Endothelial cell of umbilical vein (primary cell): Measurements from ENCODE around the gene OR6X1. TPM values are rescaled to one million over a fixed set of nuclear protein-coding genes. Genes with fewer than 3 reads are reported as not detected.

Source experiments
- BruUV-seq: library from RNA; stranded (reverse); fragments of 400-500 nt; replicated peaks from 2 replicates; lab custom pipeline; 2021; lab: Mats Ljungman, UMichigan
- CTCF ChIA-PET: fragments of 300-600, 350-600 bp; sonication (Branson Sonifier 250); formaldehyde crosslinking; loops from one replicate; lab custom pipeline; 2021; ENCODE audit warnings: antibody characterized with exemption, inconsistent platforms; lab: Charles Lee
- POLR2A ChIA-PET: fragments of 300-600, 350-600 bp; sonication (Branson Sonifier 250); formaldehyde crosslinking; loops from one replicate; lab custom pipeline; 2021; ENCODE audit warnings: antibody characterized with exemption, inconsistent platforms; lab: Charles Lee
- DNase-seq: peaks from one replicate; pipeline ENCODE4 v3.0.0-alpha.2; 2011; ENCODE audit warnings: low read depth, low spot score
- FAIRE-seq: peaks from 2 replicates; lab custom pipeline; 2011; peaks lifted over from hg19 to GRCh38; lab: Jason Lieb, UNC
- H2AFZ ChIP-seq: 2 replicates; pipeline ENCODE4 v1.6.0; 2012; ENCODE audit warnings: low read depth, low read length, control low read depth, inconsistent platforms
- H3K27ac ChIP-seq: 2 replicates; pipeline ENCODE4 v1.5.1; 2011; ENCODE audit warnings: low read depth, mild to moderate bottlenecking, control low read depth, low read length, moderate library complexity; ENCODE audit not compliant: insufficient read depth
- H3K27me3 ChIP-seq, 2 experiments: 2 replicates each; pipeline versions ENCODE4 v1.6.0 to v1.6.1; 2011; ENCODE audit warnings: low read length in 2 of 2, mixed read lengths in 1 of 2; ENCODE audit not compliant: control insufficient read depth in 2 of 2, insufficient read depth in 2 of 2
- H3K36me3 ChIP-seq, 2 experiments: 2 replicates in 1 of 2; 3 replicates in 1 of 2; pipeline ENCODE4 v1.5.1; 2011; ENCODE audit warnings: low read length in 2 of 2, mild to moderate bottlenecking in 1 of 2, moderate library complexity in 1 of 2; ENCODE audit not compliant: control insufficient read depth in 2 of 2, insufficient read depth in 2 of 2; ENCODE audit errors: extremely low read depth in 1 of 2
- H3K4me1 ChIP-seq: 3 replicates; pipeline ENCODE4 v1.5.1; 2011; ENCODE audit warnings: mild to moderate bottlenecking, low read length; ENCODE audit not compliant: control insufficient read depth, insufficient read depth; ENCODE audit errors: extremely low read depth
- H3K4me2 ChIP-seq: 2 replicates; pipeline ENCODE4 v1.6.1; 2011; ENCODE audit warnings: low read length, control low read depth, mixed read lengths; ENCODE audit not compliant: insufficient read depth
- H3K4me3 ChIP-seq, 3 experiments: fragments of 200-600 bp in 1 of 3; sonication (generic), shearing (Covaris generic) in 1 of 3; replicated peaks in 1 of 3; 2 replicates each; pipeline ENCODE4 v1.5.1; 2011 to 2016; ENCODE audit warnings: control low read depth in 3 of 3, low read length in 3 of 3, mild to moderate bottlenecking in 2 of 3, inconsistent platforms in 1 of 3, low read depth in 1 of 3, moderate library complexity in 1 of 3; ENCODE audit not compliant: insufficient read depth in 1 of 3
- H3K79me2 ChIP-seq: 2 replicates; pipeline ENCODE4 v1.6.0; 2012; ENCODE audit warnings: low read length, inconsistent platforms; ENCODE audit not compliant: control insufficient read depth, insufficient read depth
- H3K9ac ChIP-seq: replicated peaks from 2 replicates; pipeline ENCODE3; 2011; ENCODE audit warnings: low read length, control low read depth; ENCODE audit not compliant: insufficient read depth; ENCODE audit errors: extremely low read depth
- H3K9me1 ChIP-seq: replicated peaks from 3 replicates; pipeline ENCODE4 v1.6.0; 2011; ENCODE audit warnings: mild to moderate bottlenecking, low read length; ENCODE audit not compliant: control insufficient read depth, insufficient read depth; ENCODE audit errors: extremely low read depth
- H3K9me3 ChIP-seq: replicated peaks from 2 replicates; pipeline ENCODE4 v1.5.1; 2012; ENCODE audit warnings: low read length, inconsistent platforms; ENCODE audit not compliant: control insufficient read depth, insufficient read depth
- H4K20me1 ChIP-seq: replicated peaks from 2 replicates; pipeline ENCODE3; 2011; ENCODE audit warnings: mild to moderate bottlenecking, low read length; ENCODE audit not compliant: control insufficient read depth, insufficient read depth; ENCODE audit errors: extremely low read depth
- CTCF ChIP-seq, 2 donors: IDR thresholded peaks; 1 replicate in 1 of 2; 2 replicates in 1 of 2; pipeline ENCODE4 v1.5.1; 2011; ENCODE audit warnings: low read length in 2 of 2, mild to moderate bottlenecking in 2 of 2, moderate library complexity in 2 of 2, control low read depth in 1 of 2, inconsistent platforms in 1 of 2, low read depth in 1 of 2; ENCODE audit not compliant: insufficient read depth in 1 of 2; ENCODE audit errors: extremely low read depth in 1 of 2
- EZH2 ChIP-seq: IDR thresholded peaks from 2 replicates; pipeline ENCODE4 v1.6.1; 2012; ENCODE audit warnings: borderline replicate concordance, low read depth, mild to moderate bottlenecking, moderate library complexity, low read length, inconsistent platforms; ENCODE audit not compliant: severe bottlenecking
- FOS ChIP-seq: IDR thresholded peaks from 2 replicates; pipeline ENCODE4 v1.6.1; 2011; ENCODE audit warnings: mild to moderate bottlenecking, low read length, moderate library complexity, borderline replicate concordance; ENCODE audit not compliant: insufficient read depth
- GATA2 ChIP-seq: IDR thresholded peaks from 2 replicates; pipeline ENCODE4 v1.7.0; 2011; ENCODE audit warnings: low read depth, mild to moderate bottlenecking, moderate library complexity, mixed read lengths, low read length; ENCODE audit not compliant: insufficient read length, insufficient read depth
- JUN ChIP-seq: IDR thresholded peaks from 2 replicates; pipeline ENCODE4 v1.6.1; 2011; ENCODE audit warnings: borderline replicate concordance, low read depth; ENCODE audit not compliant: insufficient read length, insufficient read depth
- MAX ChIP-seq: IDR thresholded peaks from 2 replicates; pipeline ENCODE4 v1.6.1; 2011; ENCODE audit not compliant: insufficient read depth, insufficient read length
- MYC ChIP-seq: IDR thresholded peaks from one replicate; pipeline ENCODE4 v1.6.1; 2011; ENCODE audit warnings: mild to moderate bottlenecking, low read depth, low read length
- POLR2A ChIP-seq: IDR thresholded peaks from 2 replicates; pipeline ENCODE4 v1.6.1; 2012; ENCODE audit warnings: low read depth, mild to moderate bottlenecking, control low read depth, low read length
- POLR2AphosphoS5 ChIP-seq: IDR thresholded peaks from 2 replicates; pipeline ENCODE4 v1.6.1; 2012; ENCODE audit warnings: low read depth, mild to moderate bottlenecking, control low read depth, low read length, moderate library complexity; ENCODE audit not compliant: insufficient read depth
- dilution Hi-C: fragments of 300-500 bp; cut with MboI; formaldehyde crosslinking; loops from one replicate; pipeline ENCODE4 v1.15.0; 2019; ENCODE audit warnings: low sequenced_read_pairs; ENCODE audit not compliant: extremely low pct_ligation_motif_present
- intact Hi-C: fragments of 100-400 bp; cut with micrococcal nuclease; formaldehyde crosslinking; loops from one replicate; pipeline ENCODE4 v1.10.0; 2022
- polyA plus RNA-seq, 4 experiments: library from polyadenylated mRNA; depleted of rRNA in 3 of 4; stranded (reverse) in 3 of 4; unstranded in 1 of 4; fragments of >200 nt; gene quantifications; 2 replicates each; pipeline versions ENCODE4 v1.2.1 to v1.2.3, GENCODE V29; 2011 to 2012; ENCODE audit warnings: missing spikeins in 1 of 4
- total RNA-seq: library from RNA; stranded (reverse); gene quantifications from 2 replicates; pipeline ENCODE4 v1.2.3, GENCODE V29; 2021

Gene OR6X1
- total and polyA plus RNA-seq, 2 donors (not counting 3 experiments of a cell fraction or from before 2014, with no cell fraction given), result not detected

- Histone ChIP-seq H3K79me2 (no peaks in the 10 kb centered on the region), H3K4me2 (no peak overlapping the region), H4K20me1 (no peaks in the 10 kb centered on the region), H3K4me3 (no peak overlapping the region), H3K4me1 (no peaks in the 10 kb centered on the region), H2AFZ (no peak overlapping the region), H3K9ac (no peak overlapping the region), H3K9me1 (no peaks in the 10 kb centered on the region), H3K27me3 (no peaks in the 10 kb centered on the region), H3K27ac (no peak overlapping the region), H3K9me3 (no peaks in the 10 kb centered on the region), H3K36me3 (no peaks in the 10 kb centered on the region)
- ChIA-PET POLR2A (no interaction called here), CTCF (interaction anchor here (0.7 to 1.5 kb wide), 4 partner anchors 10 to 293 kb away, joined by 3 read pairs; no protein-coding TSS in a partner anchor)
- BruUV-seq, result no TSS peak
- dilution Hi-C loops, result no loop called here
- TF ChIP-seq MYC, result no peak
- no peak for TF ChIP-seq CTCF (IDR thresholded peaks at IDR 0.05; ENCODE audit: extremely low read depth in 1 of 2, insufficient read depth in 1 of 2, low read depth in 1 of 2, low read length in 2 of 2)
- no peak for TF ChIP-seq EZH2
- no peak for TF ChIP-seq FOS
- TF ChIP-seq POLR2A, result no peak
- no peak for TF ChIP-seq GATA2
- no peak for TF ChIP-seq MAX
- TF ChIP-seq JUN, result no peak
- no peak for TF ChIP-seq POLR2AphosphoS5
- FAIRE-seq, result no peak
- DNase-seq, result no peak
- intact Hi-C loops, result no loop called here
These were observed 21.6 kb upstream of the OR6X1 start for GRCh38 chr11:123775715-123776549.
